NCI-H345 treated with DMSO at 0.1 percent for 48 hours (cell line): ENCODE results near the gene TMEM156.
"Not testable (repeated sequence)": the region's sequence is repeated elsewhere in the genome, so short reads cannot be mapped to it uniquely, and the experiment has no call there.

ENCODE experiments used
- DNase-seq: peaks from one replicate; lab custom pipeline; 2025; ENCODE audit not compliant: unreplicated experiment; lab: John Stamatoyannopoulos, UW

Gene TMEM156

GRCh38 chr4:38958453-38959190, 73.6 kb downstream of the TMEM156 start:
- no peak for DNase-seq

GRCh38 chr4:38957893-38958292, 74.3 kb downstream of the TMEM156 start:
- DNase-seq: no peak

- DNase-seq: no peak
Measured at GRCh38 chr4:38957261-38957815, 74.9 kb downstream of the TMEM156 start.

GRCh38 chr4:38955957-38956356, 76.3 kb downstream of the TMEM156 start:
- no peak for DNase-seq

GRCh38 chr4:38954727-38955126, 77.5 kb downstream of the TMEM156 start:
- DNase-seq: no peak

GRCh38 chr4:38952017-38952416, 80.2 kb downstream of the TMEM156 start:
- DNase-seq: no peak

GRCh38 chr4:38951598-38951997, 80.6 kb downstream of the TMEM156 start:
- no peak for DNase-seq

- no peak for DNase-seq
Measured at GRCh38 chr4:38950734-38951133, 81.5 kb downstream of the TMEM156 start.

GRCh38 chr4:38950159-38950558, 82.0 kb downstream of the TMEM156 start:
- DNase-seq: no peak

- no peak for DNase-seq
Measured at GRCh38 chr4:38949411-38950051, 82.7 kb downstream of the TMEM156 start.

- DNase-seq: no peak
Measured at GRCh38 chr4:38948551-38948950, 83.7 kb downstream of the TMEM156 start.

- DNase-seq: no peak
Measured at GRCh38 chr4:38946919-38947318, 85.3 kb downstream of the TMEM156 start.

- no peak for DNase-seq
Measured at GRCh38 chr4:38944440-38944839, 87.8 kb downstream of the TMEM156 start.

- no peak for DNase-seq
Measured at GRCh38 chr4:38943343-38943742, 88.9 kb downstream of the TMEM156 start.

GRCh38 chr4:38941906-38942305, 90.3 kb downstream of the TMEM156 start:
- not testable (repeated sequence) for DNase-seq

GRCh38 chr4:38940476-38940875, 91.7 kb downstream of the TMEM156 start:
- DNase-seq: no peak

- no peak for DNase-seq
Measured at GRCh38 chr4:38939165-38939564, 93.0 kb downstream of the TMEM156 start.

GRCh38 chr4:38935391-38936073, 96.7 kb downstream of the TMEM156 start:
- no peak for DNase-seq

- no peak for DNase-seq
Measured at GRCh38 chr4:38931125-38931524, 101.1 kb downstream of the TMEM156 start.

GRCh38 chr4:38930707-38931106, 101.5 kb downstream of the TMEM156 start:
- no peak for DNase-seq

GRCh38 chr4:38930204-38930603, 102.0 kb downstream of the TMEM156 start:
- no peak for DNase-seq

GRCh38 chr4:38928974-38929373, 103.2 kb downstream of the TMEM156 start:
- no peak for DNase-seq
